ENCODE data around the gene SLC39A11. TPM values are rescaled to one million over a fixed set of nuclear protein-coding genes. Genes with fewer than 3 reads are reported as not detected.

SLC39A11 gene
- total RNA-seq, 1 experiment from 2014 or later, result 15.2 TPM

DNA sequence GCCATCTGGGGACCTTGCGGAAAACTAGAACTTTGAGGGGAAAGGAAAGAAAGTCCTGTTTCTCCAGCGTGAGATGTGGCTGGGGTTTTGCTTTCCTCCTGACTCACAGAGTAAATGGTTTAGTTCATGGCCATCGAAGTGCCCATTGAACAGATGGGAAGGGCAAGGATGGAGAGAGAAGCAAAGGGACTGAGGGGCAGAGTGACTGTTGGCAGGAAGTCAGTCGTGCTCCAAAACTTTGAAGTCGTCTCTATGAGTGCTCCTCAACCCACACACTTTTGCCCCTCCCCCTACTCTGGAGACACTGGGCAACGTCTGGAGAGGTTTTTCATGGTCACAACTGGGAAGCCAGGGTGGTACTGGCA lies 476.9 kb downstream of the SLC39A11 start:
- no peak for DNase-seq
- peaks cover 48% of the 10 kb centered on the region for H3K27me3 Mint-ChIP-seq (ENCODE audit: low read depth)
- H3K27ac ChIP-seq (ENCODE audit: insufficient read length, low read depth, low read length), result no peak overlapping the region
- WGBS (ENCODE audit: extremely low coverage, insufficient read length, low lambda C conversion rate), result no CpG with 5 or more reads among the region's 6 CpGs
- H3K14ac ChIP-seq (ENCODE audit: insufficient read depth, low read length), result no peak overlapping the region
- H3K23me2 ChIP-seq (ENCODE audit: insufficient read length, low read depth, low read length, poor library complexity, severe bottlenecking), result no peaks in the 10 kb centered on the region
- no peak overlapping the region for H2BK20ac ChIP-seq (ENCODE audit: low read depth, low read length, poor library complexity, severe bottlenecking)
- no peaks in the 10 kb centered on the region for H3K36me3 Mint-ChIP-seq (ENCODE audit: insufficient read depth in 1 of 3, low read depth in 3 of 3)
- TF ChIP-seq CTCF (conservative IDR thresholded peaks at IDR 0.05), result no peak
- no peak overlapping the region for H2BK12ac ChIP-seq (ENCODE audit: insufficient read length, low read depth, low read length)
- H3K4ac ChIP-seq (ENCODE audit: low read depth, low read length), result no peak overlapping the region
- no peaks in the 10 kb centered on the region for H3K79me1 ChIP-seq (ENCODE audit: insufficient read depth, low read depth, low read length, poor library complexity, severe bottlenecking)
- H3K27ac Mint-ChIP-seq, result no peak overlapping the region
- no peak overlapping the region for H3K23ac ChIP-seq (ENCODE audit: insufficient read length, low read depth, low read length)
- H3K9ac ChIP-seq (ENCODE audit: extremely low read depth, insufficient read length, low read length), result no peak overlapping the region
- no peak overlapping the region for H4K5ac ChIP-seq (ENCODE audit: insufficient read length, low read depth, low read length)
- no peaks in the 10 kb centered on the region for H3K9me3 Mint-ChIP-seq
- no peak overlapping the region for H3K56ac ChIP-seq (ENCODE audit: insufficient read length, low read depth, low read length)
- no peak overlapping the region for H3K18ac ChIP-seq (ENCODE audit: insufficient read length, low read depth, low read length)
- 0 out of 2 replicates have a peak, but pooled peaks cover 5% of the 10 kb centered on the region for H3K4me1 ChIP-seq (ENCODE audit: insufficient read depth, low read length)
- H2BK5ac ChIP-seq (ENCODE audit: insufficient read length, low read length), result no peak overlapping the region
- H4K20me1 ChIP-seq (ENCODE audit: control insufficient read depth, insufficient read depth, insufficient read length), result no peaks in the 10 kb centered on the region
- no peak overlapping the region for H2BK120ac ChIP-seq (ENCODE audit: low read depth, low read length, poor library complexity, severe bottlenecking)
- no peak overlapping the region for H3T11ph ChIP-seq (ENCODE audit: low read length)
- H2AFZ ChIP-seq (ENCODE audit: low read length), result no peak overlapping the region
- H3K4me3 Mint-ChIP-seq, result no peak overlapping the region
- H4K8ac ChIP-seq (replicated peaks; ENCODE audit: insufficient read length, low read depth, low read length), result no peak overlapping the region
- no peak overlapping the region for H3K4me2 ChIP-seq (ENCODE audit: insufficient read depth, insufficient read length, low read length)
- no peak overlapping the region for H2BK15ac ChIP-seq (ENCODE audit: low read depth, low read length)
- no peaks in the 10 kb centered on the region for H3K27me3 ChIP-seq (ENCODE audit: insufficient read depth, low read length)
- H3K4me1 Mint-ChIP-seq, result peaks cover 27 to 36% of the 10 kb centered on the region in 2 experiments
- H2AK5ac ChIP-seq (ENCODE audit: insufficient read length, low read length), result no peak overlapping the region
- no peaks in the 10 kb centered on the region for H3K79me2 ChIP-seq (ENCODE audit: insufficient read depth, low read length)
- H3K9me3 ChIP-seq (ENCODE audit: control insufficient read depth, low read depth, low read length), result no peaks in the 10 kb centered on the region
- H4K91ac ChIP-seq (ENCODE audit: insufficient read length, low read depth, low read length), result no peak overlapping the region
